A549 (cell line): Measurements from ENCODE around the gene HIVEP3. TPM values are rescaled to one million over a fixed set of nuclear protein-coding genes. Genes with fewer than 3 reads are reported as not detected.

Source experiments
- ATAC-seq, 2 experiments: fragments of 200-7000 bp in 1 of 2; fragments of >200 bp in 1 of 2; cut with Nextera tagmentation in 1 of 2; cut with Tn5 transposase in 1 of 2; 3 replicates each; pipeline versions ENCODE4 v1.8.0 to v1.9.1; 2018 to 2020; ENCODE audit warnings: mild to moderate bottlenecking in 1 of 2, moderate library complexity in 1 of 2
- CTCF ChIA-PET: fragments of 300-600 bp; sonication (Branson Sonifier 250); formaldehyde crosslinking; extraction: SDS; loops from one replicate; lab custom pipeline; 2021; ENCODE audit warnings: antibody characterized with exemption, inconsistent platforms; lab: Yijun Ruan, JAX
- POLR2A ChIA-PET: fragments of 350-600 bp; formaldehyde crosslinking; extraction: SDS; loops from one replicate; lab custom pipeline; 2021; ENCODE audit warnings: antibody characterized with exemption, inconsistent platforms; lab: Yijun Ruan, JAX
- DNase-seq, 2 experiments: peaks; one replicate each; pipeline versions ENCODE4 v3.0.0 to v3.0.0-alpha.2; 2011 to 2016; ENCODE audit warnings: low read depth in 1 of 2, low spot score in 1 of 2
- FAIRE-seq: peaks from 2 replicates; lab custom pipeline; 2011; peaks lifted over from hg19 to GRCh38; lab: Jason Lieb, UNC
- H3K27ac ChIP-seq, 2 experiments: fragments of >200 bp; sonication (Bioruptor Twin); formaldehyde crosslinking; 3 replicates each; pipeline ENCODE4 v1.5.1; 2016 to 2017
- H3K4me1 ChIP-seq: fragments of >200 bp; sonication (Bioruptor Twin); formaldehyde crosslinking; 3 replicates; pipeline ENCODE4 v1.6.1; 2016
- H3K4me2 ChIP-seq: fragments of >200 bp; sonication (Bioruptor Twin); formaldehyde crosslinking; 3 replicates; pipeline ENCODE4 v1.6.1; 2016
- H3K4me3 ChIP-seq: fragments of >200 bp; sonication (Bioruptor Twin); formaldehyde crosslinking; 3 replicates; pipeline ENCODE4 v1.5.1; 2016
- H3K9me3 ChIP-seq: fragments of >200 bp; sonication (Bioruptor Twin); formaldehyde crosslinking; 3 replicates; pipeline ENCODE4 v1.6.1; 2016
- BHLHE40 ChIP-seq: IDR thresholded peaks from 2 replicates; pipeline ENCODE4 v1.6.1; 2012; ENCODE audit warnings: low read depth, low read length, inconsistent platforms
- CBX8 ChIP-seq: fragments of 200-600 bp; sonication (generic); IDR thresholded peaks from 2 replicates; pipeline ENCODE4 v1.6.1; 2016
- CEBPB ChIP-seq, 2 experiments: fragments of >200 bp in 1 of 2; sonication (Bioruptor Twin) in 1 of 2; formaldehyde crosslinking in 1 of 2; IDR thresholded peaks; 2 replicates each; pipeline ENCODE4 v1.6.1; 2012 to 2016
- EHF ChIP-seq: fragments of 250-450 bp; sonication (Bioruptor Pico); IDR thresholded peaks from 2 replicates; pipeline ENCODE4 v1.5.0; 2020; ENCODE audit warnings: mild to moderate bottlenecking
- EP300 ChIP-seq, 2 experiments: fragments of >200 bp; sonication (Bioruptor Twin); formaldehyde crosslinking; IDR thresholded peaks; 2 replicates in 1 of 2; 3 replicates in 1 of 2; pipeline ENCODE4 v1.6.1; 2016 to 2017
- FOSB ChIP-seq: fragments of 250-450 bp; sonication (Bioruptor Pico); IDR thresholded peaks from 2 replicates; pipeline ENCODE4 v1.5.0; 2020; ENCODE audit warnings: mild to moderate bottlenecking, moderate library complexity
- FOSL2 ChIP-seq, 2 experiments: fragments of 450-650 bp in 1 of 2; fragments of >200 bp in 1 of 2; sonication (Bioruptor Twin) in 1 of 2; formaldehyde crosslinking; IDR thresholded peaks; 2 replicates each; pipeline versions ENCODE4 v1.5.0 to v1.6.1; 2016 to 2020; ENCODE audit warnings: mild to moderate bottlenecking in 1 of 2, moderate library complexity in 1 of 2
- HDAC2 ChIP-seq: fragments of 200-600 bp; sonication (generic); IDR thresholded peaks from 2 replicates; pipeline ENCODE4 v1.6.1; 2016
- HMGXB4 ChIP-seq: fragments of 250-450 bp; sonication (Bioruptor Pico); IDR thresholded peaks from 2 replicates; pipeline ENCODE4 v1.5.0; 2021; ENCODE audit warnings: mild to moderate bottlenecking, moderate library complexity, borderline replicate concordance
- HOXB13 ChIP-seq: fragments of 250-450 bp; sonication (Bioruptor Pico); IDR thresholded peaks from 2 replicates; pipeline ENCODE4 v1.5.0; 2020; ENCODE audit warnings: low read depth, mild to moderate bottlenecking, moderate library complexity
- MYC ChIP-seq: IDR thresholded peaks from 2 replicates; pipeline ENCODE4 v1.6.1; 2012; ENCODE audit warnings: mild to moderate bottlenecking, inconsistent platforms, low read length, improper control_type of control experiment, borderline replicate concordance
- NFE2L2 ChIP-seq: fragments of 150-350 bp; conservative IDR thresholded peaks from 2 replicates; pipeline ENCODE4 v1.6.1; 2014; ENCODE audit warnings: low read length
- POLR2A ChIP-seq: IDR thresholded peaks from 2 replicates; pipeline ENCODE4 v1.6.1; 2012; ENCODE audit warnings: mild to moderate bottlenecking, low read length
- POLR2AphosphoS2 ChIP-seq: conservative IDR thresholded peaks from 2 replicates; pipeline ENCODE4 v1.6.1; 2012; ENCODE audit warnings: low read length, improper control_type of control experiment, inconsistent platforms
- RCOR1 ChIP-seq: fragments of 150-350 bp; IDR thresholded peaks from 2 replicates; pipeline ENCODE4 v1.6.1; 2014; ENCODE audit warnings: antibody characterized with exemption, low read length, low read depth
- REST ChIP-seq: fragments of 200-600 bp; sonication (generic); IDR thresholded peaks from 2 replicates; pipeline ENCODE4 v1.6.1; 2016; ENCODE audit warnings: antibody characterized with exemption, mild to moderate bottlenecking, moderate library complexity
- RFX5 ChIP-seq: fragments of 450-650 bp; IDR thresholded peaks from 2 replicates; pipeline ENCODE4 v1.7.1; 2014; ENCODE audit warnings: antibody characterized with exemption, mild to moderate bottlenecking, moderate library complexity
- RNF2 ChIP-seq: fragments of 200-600 bp; sonication (generic); IDR thresholded peaks from 2 replicates; pipeline ENCODE4 v1.6.1; 2016; ENCODE audit warnings: low read depth, mild to moderate bottlenecking, antibody characterized with exemption, moderate library complexity, borderline replicate concordance
- TFCP2L1 ChIP-seq: fragments of 250-450 bp; sonication (Bioruptor Pico); IDR thresholded peaks from 2 replicates; pipeline ENCODE4 v1.5.0; 2021; ENCODE audit warnings: mild to moderate bottlenecking
- TP53 ChIP-seq: fragments of 250-450 bp; sonication (Bioruptor Pico); IDR thresholded peaks from 2 replicates; pipeline ENCODE4 v1.5.0; 2021; ENCODE audit warnings: mild to moderate bottlenecking, moderate library complexity
- WGBS: methylation state at CpG from one replicate; pipeline ENCODE4 v1.1.6; 2017; ENCODE audit errors: missing lambda C conversion rate; 5-methylcytosine and 5-hydroxymethylcytosine counted together
- polyA plus RNA-seq, 4 experiments: library from polyadenylated mRNA; depleted of rRNA in 3 of 4; stranded (reverse); fragments of >200 nt; fragmentation: RNase III in 1 of 4; extraction: RNeasy Plus Mini Kit Qiagen cat#74134 plus additional on column Dnase treatment in 1 of 4; gene quantifications; 2 replicates in 3 of 4; 3 replicates in 1 of 4; pipeline ENCODE4 v1.2.3, GENCODE V29; 2011 to 2017
- TF ChIP-seq, protein P1 (sequence below): IDR thresholded peaks from 2 replicates; pipeline ENCODE4 v1.6.1; 2012; ENCODE audit warnings: low read depth, borderline replicate concordance
- TF ChIP-seq, protein P2 (sequence below): fragments of 450-650 bp; IDR thresholded peaks from 2 replicates; pipeline ENCODE4 v1.6.1; 2014; ENCODE audit warnings: antibody characterized with exemption

Gene HIVEP3
- polyA plus RNA-seq, 2 of the 4 experiments (the other 2 are of a cell fraction), result 1.5 to 2.0 TPM

GRCh38 chr1:41800311-41800829 lies 118.4 kb downstream of the HIVEP3 start:
- ATAC-seq (no peak), FAIRE-seq (no peak), DNase-seq (no peak)
- TF ChIP-seq RNF2 (no peak), CEBPB (IDR thresholded peaks at IDR 0.05) (no peak), HOXB13 (CRISPR knock-in tag) (no peak), EP300 (IDR thresholded peaks at IDR 0.05) (no peak), POLR2AphosphoS2 (no peak), FOSL2 (IDR thresholded peaks at IDR 0.05) (no peak), FOSL2 (CRISPR knock-in tag; IDR thresholded peaks at IDR 0.05) (no peak), TFCP2L1 (CRISPR knock-in tag) (no peak), HDAC2 (no peak), RFX5 (no peak), TP53 (no peak)
- TF ChIP-seq, protein P1, sequence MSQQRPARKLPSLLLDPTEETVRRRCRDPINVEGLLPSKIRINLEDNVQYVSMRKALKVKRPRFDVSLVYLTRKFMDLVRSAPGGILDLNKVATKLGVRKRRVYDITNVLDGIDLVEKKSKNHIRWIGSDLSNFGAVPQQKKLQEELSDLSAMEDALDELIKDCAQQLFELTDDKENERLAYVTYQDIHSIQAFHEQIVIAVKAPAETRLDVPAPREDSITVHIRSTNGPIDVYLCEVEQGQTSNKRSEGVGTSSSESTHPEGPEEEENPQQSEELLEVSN, result no peak
- ChIA-PET POLR2A (no interaction called here), CTCF (interaction anchor here (1.4 to 1.8 kb wide), 2 partner anchors 12 to 373 kb away, joined by 3 to 6 read pairs; no protein-coding TSS in a partner anchor)
- Histone ChIP-seq H3K27ac (no peak overlapping the region), H3K4me1 (no peaks in the 10 kb centered on the region), H3K4me2 (no peak overlapping the region), H3K4me3 (no peak overlapping the region), H3K9me3 (no peaks in the 10 kb centered on the region)
- WGBS, result 20% methylated on average over 1 of the region's 2 CpGs

DNA sequence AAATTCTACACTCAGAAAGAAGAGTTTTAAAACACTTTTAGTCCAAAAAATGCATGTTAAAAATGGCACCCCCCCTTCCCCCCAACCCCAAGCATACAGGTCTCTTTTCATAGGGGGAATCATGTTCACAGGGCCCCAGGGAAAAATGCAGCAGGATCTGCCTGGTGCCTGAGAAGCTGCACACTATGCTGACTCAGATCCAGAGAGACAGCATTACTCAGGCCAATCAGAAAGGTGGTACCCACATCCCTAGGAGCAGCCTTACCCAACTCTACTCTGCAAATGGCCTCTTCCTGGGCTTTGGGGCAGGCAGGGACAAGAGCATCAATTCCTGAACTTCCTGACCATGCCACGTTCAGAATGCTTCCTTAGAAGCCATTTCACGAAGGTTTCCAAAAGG lies 119.0 kb downstream of the HIVEP3 start:
- DNase-seq (no peak), ATAC-seq (no peak), FAIRE-seq (no peak)
- H3K4me3 ChIP-seq, result no peak overlapping the region
- POLR2A ChIA-PET, result no interaction called here
- no peaks in the 10 kb centered on the region for H3K9me3 ChIP-seq
- H3K27ac ChIP-seq, result no peak overlapping the region
- CTCF ChIA-PET, result interaction anchor here (1.4 kb wide), 1 partner anchor 374 kb away, joined by 3 read pairs; no protein-coding TSS in a partner anchor
- 47% methylated on average over 2 of the region's 2 CpGs for whole genome bisulfite sequencing
- no peak overlapping the region for H3K4me2 ChIP-seq
- TF ChIP-seq CEBPB (IDR thresholded peaks at IDR 0.05) (no peak), RFX5 (no peak), CBX8 (no peak), NFE2L2 (no peak), POLR2A (no peak), POLR2AphosphoS2 (no peak), REST (no peak), FOSB (CRISPR knock-in tag) (no peak), EHF (no peak), MYC (no peak)
- TF ChIP-seq, protein P2, sequence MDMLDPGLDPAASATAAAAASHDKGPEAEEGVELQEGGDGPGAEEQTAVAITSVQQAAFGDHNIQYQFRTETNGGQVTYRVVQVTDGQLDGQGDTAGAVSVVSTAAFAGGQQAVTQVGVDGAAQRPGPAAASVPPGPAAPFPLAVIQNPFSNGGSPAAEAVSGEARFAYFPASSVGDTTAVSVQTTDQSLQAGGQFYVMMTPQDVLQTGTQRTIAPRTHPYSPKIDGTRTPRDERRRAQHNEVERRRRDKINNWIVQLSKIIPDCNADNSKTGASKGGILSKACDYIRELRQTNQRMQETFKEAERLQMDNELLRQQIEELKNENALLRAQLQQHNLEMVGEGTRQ, result no peak
- no peaks in the 10 kb centered on the region for H3K4me1 ChIP-seq

GRCh38 chr1:41799205-41799604 lies 119.5 kb downstream of the HIVEP3 start:
- no peak for DNase-seq
- WGBS, result 86% methylated on average over 3 of the region's 3 CpGs
- ChIA-PET CTCF (no interaction called here), POLR2A (no interaction called here)
- no peak overlapping the region for H3K27ac ChIP-seq
- H3K4me3 ChIP-seq, result no peak overlapping the region
- no peak for ATAC-seq
- TF ChIP-seq BHLHE40, result no peak
- no peak for TF ChIP-seq HMGXB4 (CRISPR knock-in tag)
- no peak for TF ChIP-seq RCOR1
- no peak overlapping the region for H3K4me2 ChIP-seq
- FAIRE-seq, result no peak
- H3K4me1 ChIP-seq, result no peaks in the 10 kb centered on the region
- no peaks in the 10 kb centered on the region for H3K9me3 ChIP-seq
